Activated CD4-positive, alpha-beta T cell treated with anti-CD3 and anti-CD28 coated beads, Interleukin-2, amount 50 U/mL, for 24 hours (primary cell): ENCODE measurements around the gene TMEM208.

ENCODE experiments used
- DNase-seq, 2 donors: peaks; one replicate each; pipeline ENCODE4 v3.0.0-alpha.2; 2020; ENCODE audit warnings: low read depth in 1 of 2, low spot score in 1 of 2

Gene TMEM208

DNA sequence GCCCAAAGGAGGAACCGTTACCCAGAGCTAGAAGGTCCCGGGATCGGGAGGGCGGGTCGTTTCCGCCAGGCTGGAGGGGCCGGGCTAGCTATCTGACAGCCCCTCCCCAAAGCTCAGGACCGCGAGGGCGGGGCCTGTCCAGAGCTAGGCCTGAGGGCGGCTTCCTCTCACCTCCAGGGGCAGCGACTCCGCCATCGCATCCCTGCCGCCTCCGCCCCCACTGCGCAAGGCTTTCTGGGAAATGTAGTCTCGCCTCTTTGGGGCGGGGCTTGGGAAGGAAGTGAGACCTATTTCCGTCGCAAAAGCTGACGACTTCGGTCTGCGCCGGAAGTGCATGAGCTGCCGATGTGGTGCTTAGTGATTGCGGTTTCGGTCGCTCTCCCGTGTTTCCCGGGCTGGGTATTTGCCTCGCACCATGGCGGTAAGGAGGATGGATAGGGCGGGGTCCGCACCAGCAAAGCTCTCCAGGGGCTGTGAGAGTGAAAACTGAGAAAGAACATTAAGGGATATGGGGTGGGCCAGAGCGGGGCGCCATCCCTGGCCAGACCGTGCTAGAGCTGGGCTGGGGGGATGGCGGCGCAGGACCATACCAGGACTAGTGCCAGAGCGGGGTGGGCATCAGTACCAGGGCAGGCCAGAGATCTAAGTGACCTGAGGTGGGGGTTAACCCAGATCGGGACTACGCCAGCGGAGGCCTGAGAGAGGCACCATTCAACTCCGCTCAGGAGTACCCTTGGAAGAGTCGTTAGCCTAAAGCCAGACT is at the start of gene TMEM208:
Gene TMEM208, plus strand, starts transcription at position 327 of the 763 bp plus-strand sequence. Its CDS starts 89 bp downstream, at position 416.
- peak; percentile 98 to 99 for DNase-seq

DNA sequence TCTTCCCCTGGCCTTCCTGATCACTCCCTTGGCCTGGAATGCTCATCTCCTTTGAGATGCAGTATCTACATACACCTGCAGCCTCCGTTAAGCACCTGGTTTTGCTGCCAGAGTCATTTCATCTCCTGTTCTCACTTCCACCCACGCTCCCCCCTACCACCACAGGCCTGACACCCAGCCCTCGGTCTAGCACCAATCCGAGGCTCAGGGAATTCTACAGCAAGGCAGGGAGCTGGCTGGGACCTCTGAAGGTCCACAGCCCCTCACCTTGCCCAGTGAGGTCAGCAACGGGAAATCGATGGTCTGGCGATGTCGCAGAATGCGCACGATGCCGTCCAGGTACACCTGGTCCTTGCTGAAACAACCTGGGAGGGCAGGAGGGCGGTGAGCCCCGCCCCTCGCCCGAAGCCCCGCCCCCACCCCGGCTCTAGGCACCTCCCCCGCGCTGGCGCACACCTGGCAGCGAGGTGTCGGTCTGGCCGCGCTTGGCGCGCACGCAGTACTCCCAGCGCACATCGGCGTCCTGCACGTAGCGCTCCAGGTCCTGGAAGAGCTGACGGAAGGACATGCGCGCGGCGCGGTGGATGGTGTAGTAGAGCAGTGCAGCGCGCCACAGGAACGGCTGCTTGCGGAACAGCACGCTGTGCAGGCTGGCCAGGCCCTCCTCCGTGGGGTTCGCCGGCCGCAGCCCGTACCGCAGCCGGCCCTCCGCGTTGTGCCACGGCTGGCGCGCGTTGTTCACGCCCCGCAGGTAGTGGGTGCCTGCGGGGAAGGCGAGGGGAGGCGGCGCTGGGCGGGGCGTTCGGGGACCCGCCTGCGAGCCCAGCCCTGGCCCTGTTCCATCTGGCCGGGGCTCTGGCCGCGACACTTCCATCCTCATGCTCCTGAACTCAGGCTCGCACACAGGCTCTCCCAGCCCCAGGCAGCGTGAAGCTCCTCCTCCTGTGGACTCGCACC is 48.9 kb upstream of the TMEM208 start:
- no peak for DNase-seq

DNA sequence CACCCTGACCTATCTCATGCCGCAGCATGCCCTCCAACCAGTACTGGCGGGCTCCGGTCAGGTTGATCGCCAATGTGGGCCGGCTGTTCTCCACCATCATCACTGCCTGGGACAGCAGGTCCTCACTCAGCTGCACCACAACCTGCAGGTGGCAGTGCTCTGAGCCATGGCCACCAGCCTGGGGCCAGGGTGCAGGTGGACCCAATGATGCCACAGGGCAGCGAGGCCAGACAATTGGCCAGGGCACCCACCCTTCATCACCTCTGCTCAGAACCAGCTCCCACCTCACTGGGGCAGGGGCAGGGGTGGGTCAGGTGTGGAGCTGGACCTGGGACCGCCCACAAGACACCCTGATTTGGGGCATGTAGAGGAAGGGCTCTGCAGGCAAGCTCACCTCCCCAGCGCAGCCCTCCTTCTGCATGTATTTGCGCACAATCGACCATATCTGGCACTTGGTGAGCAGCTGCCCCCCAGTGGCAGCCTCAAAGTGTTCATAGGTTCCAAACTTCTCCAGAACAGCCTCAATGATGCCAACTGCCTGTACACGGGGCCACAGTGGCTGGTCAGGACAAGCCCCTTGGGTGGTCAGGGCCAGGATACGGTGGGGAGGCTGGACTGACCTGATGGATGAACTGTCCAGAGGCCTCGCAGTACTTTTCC is 47.4 kb upstream of the TMEM208 start:
- no peak for DNase-seq

GRCh38 chr16:67180166-67180565 is 46.8 kb upstream of the TMEM208 start:
- no peak for DNase-seq

GRCh38 chr16:67181346-67181745 is 45.6 kb upstream of the TMEM208 start:
- DNase-seq, result no peak

- no peak for DNase-seq
Measured at GRCh38 chr16:67182288-67182687, 44.6 kb upstream of the TMEM208 start.

- no peak for DNase-seq
Measured at GRCh38 chr16:67183284-67183626, 43.7 kb upstream of the TMEM208 start.

DNA sequence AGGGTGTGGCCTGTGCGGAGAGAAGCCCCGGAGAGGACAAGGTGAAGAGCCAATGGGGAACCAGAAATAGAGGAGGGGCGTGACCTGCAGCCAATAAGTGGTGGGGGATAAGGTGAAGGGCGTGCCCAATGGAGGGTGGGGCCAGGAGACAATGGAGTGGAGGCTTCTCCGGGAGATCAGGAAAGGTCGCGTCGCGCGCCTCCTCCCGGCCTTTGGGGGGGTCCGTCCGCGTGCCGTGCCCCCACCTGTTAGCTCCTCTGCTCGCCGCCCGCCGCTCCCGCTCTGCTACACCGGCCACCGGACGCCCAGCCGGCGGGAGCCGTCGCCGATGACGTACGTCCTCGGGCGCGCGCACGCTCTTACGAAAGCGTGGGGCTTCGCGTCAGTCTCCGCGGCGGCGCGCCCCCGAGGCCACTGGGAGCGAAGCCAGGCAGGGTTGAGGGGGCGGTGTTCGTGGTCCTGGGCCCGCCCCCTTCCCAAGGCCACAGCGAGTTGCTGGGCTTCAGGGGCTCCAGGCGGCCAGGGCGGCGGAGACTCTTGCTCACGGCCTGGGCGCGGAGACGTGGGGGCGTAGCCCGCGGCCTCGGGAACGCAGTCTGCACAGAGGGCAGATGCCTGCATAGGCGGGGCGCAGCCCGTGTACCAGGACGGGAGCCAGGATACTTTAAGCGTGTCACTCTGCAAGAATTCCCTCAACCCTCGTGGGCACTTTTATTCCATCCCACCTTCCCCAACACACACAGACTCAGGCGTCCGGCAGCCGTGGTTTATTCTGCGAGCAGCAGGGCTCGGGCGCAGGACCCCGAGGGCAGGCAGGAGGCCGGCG is 43.1 kb upstream of the TMEM208 start, which contains the start of gene MATCAP1:
Gene MATCAP1, minus strand, starts transcription at position 337 of the 826 bp plus-strand sequence. CDS start 3,353 bp downstream, outside the sequence.
- peak; percentile 78 to 92 for DNase-seq

DNA sequence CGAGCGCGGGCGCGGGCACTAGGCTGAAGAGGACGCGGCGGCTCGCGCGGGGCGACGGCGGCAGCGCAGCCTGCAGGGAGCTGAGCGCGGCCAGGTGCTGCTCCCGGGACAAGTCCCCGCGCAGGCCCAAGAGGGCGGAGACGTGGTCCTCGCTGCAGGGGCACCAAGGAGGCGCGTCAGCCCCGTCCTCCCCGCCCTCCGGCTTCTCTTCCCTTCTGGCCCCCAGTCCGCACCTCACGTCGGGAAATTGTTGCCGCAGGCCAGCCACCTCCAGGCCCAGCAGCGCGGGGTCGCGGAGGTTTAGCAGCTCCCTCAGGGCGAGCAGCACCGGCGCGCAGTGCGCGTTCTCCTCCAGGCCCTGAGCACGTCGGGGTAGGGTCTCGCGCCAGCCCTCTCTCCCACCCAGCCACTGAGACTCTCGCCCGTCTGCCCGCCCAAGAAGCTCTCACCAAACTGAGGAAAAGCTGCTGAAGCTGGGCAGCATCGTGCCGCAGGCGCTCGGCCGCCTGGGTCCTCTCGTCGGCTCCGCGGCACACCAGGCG is 42.4 kb upstream of the TMEM208 start:
- DNase-seq, result no peak

DNA sequence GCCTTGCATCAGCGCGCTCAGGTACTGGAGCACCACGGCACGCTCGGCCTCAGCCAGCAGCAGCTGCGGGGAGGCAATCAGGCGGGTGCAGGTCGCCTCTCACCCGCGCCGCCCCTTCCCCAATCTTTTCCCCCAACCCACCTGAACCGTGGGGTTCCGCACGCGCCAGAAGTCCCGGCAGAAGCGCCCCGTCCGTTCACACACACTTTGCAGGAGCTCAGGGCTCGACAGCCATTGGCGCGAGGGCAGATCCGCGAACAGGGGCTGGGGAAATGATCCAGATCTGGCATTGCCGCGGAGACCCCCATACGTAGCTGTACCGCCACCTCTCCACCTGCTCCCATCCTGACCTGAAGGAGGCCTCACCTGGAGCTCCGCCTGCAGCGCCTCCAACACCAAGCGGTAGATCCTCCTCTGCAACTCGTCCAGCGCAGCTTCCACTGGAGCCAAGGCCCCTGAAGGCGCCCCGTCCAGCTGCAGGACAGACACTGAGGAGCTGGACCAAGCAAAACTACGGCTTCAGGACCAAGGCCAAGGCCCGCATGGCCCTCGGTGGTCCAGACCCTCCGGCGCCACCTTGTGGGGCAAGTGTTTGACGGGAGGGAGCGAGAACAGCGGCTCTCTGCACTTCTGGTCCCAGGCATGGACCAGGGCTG is 41.8 kb upstream of the TMEM208 start:
- DNase-seq, result peak; percentile 70 to 77

DNA sequence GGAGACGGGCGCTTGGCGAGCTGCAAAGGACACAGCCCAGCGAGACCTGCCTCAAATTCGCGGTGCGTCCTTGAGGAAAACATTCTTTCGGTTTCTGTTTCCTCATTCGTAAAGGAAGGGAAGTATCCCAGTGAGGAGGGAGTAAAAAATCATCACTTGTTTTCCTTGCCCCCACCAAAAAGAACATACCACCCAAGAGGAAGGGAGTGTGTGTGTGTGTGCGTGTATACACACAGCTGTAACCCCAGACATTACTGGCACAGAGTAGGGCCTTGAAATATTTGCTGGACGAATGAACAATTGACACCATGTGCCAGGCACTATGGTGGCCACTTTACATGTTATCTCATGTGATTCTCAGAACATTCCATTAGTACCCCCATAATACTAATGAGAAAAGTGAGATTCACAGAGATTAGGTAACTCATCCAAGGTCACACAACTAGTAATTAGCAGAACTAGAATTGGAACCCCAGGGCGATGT is 41.2 kb upstream of the TMEM208 start:
- no peak for DNase-seq

DNA sequence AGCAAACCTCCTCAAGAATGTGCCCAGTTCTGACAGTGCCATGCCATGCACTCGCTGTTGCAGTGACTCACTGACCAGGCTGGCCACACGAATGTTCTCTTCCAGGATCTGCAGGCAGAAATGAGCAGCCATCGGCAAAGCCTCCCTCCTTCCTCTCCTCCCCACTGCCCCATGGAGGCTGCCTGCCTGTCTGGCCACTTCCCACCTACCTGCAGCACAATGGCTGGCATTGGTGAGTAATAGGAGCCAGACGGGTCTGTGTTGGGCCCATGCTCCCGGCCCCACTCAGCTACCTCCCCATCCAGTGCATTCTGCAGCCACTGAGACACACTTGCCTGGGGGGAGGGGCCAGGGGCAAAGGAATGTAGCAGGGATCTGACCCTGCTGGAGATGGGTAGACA is 40.4 kb upstream of the TMEM208 start:
- DNase-seq, result no peak

- no peak for DNase-seq
Measured at GRCh38 chr16:67187175-67187890, 39.6 kb upstream of the TMEM208 start.

DNA sequence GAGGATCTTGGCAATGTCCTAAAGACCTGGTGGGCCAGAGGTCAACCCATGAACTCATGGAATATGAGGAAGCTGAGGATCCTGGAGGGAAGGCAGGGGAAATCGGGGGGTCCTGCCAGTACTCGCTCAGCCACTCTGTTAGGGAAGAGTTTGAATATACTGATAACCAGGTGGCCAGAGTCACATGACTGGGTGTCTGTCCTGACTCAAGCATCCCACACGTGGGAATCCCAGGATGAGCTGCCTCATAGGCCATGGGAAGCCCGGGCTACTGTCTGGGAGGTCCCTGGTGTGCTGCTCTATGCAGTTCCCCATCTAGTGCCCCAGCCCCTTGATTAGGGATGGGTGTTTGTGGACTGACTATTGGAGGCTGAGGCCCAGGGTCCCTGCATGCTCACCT is 38.6 kb upstream of the TMEM208 start:
- no peak for DNase-seq

- DNase-seq, result no peak
Measured at GRCh38 chr16:67188798-67189197, 38.1 kb upstream of the TMEM208 start.

DNA sequence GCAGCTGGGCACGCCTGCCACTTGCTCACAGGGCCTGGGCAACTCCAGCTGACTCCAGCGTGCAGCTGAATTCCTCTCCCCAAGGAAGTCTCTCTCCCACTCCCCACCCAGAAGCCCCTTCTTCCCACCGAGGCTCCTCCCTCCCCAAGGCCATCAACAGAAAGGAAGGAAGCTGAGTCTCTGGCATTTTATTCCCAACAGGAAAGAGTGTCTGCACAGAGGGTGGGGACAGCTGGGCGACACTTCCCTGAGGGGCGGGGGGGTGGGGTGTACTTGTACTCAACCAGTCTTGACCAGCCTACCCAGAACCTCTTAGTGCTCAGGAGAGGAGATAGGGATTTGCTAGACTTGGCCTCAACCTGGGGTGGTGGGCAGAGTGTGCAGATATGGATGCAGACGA is 36.9 kb upstream of the TMEM208 start, which contains the start of gene EXOC3L1:
Gene EXOC3L1, minus strand, starts transcription at position 96 of the 400 bp plus-strand sequence. CDS start 460 bp downstream, outside the sequence.
- DNase-seq, result no peak

GRCh38 chr16:67190448-67191399 is 36.2 kb upstream of the TMEM208 start:
- DNase-seq, result no peak
